SIG-M5 treated with dmso at 0.1 percent for 504 hours (cell line): Measurements from ENCODE around the gene ZNF710.
A peak's percentile ranks its signal among the peaks of the same experiment; 100 is the strongest.

Experiments used
- DNase-seq: peaks from one replicate; lab custom pipeline; 2025; ENCODE audit not compliant: unreplicated experiment; lab: John Stamatoyannopoulos, UW

The ZNF710 gene

GRCh38 chr15:89993349-89993748, 7.8 kb upstream of the ZNF710 start:
- DNase-seq, result peak; percentile 78

- DNase-seq, result no peak
Measured at GRCh38 chr15:89997079-89997478, 4.0 kb upstream of the ZNF710 start.

- no peak for DNase-seq
Measured at GRCh38 chr15:89998141-89998661, 2.9 kb upstream of the ZNF710 start.

GRCh38 chr15:89998923-89999675, 2.0 kb upstream of the ZNF710 start:
- no peak for DNase-seq

- no peak for DNase-seq
Measured at GRCh38 chr15:89999676-90000185, 1.4 kb upstream of the ZNF710 start.

GRCh38 chr15:90000186-90001001, 730 bp upstream of the ZNF710 start:
- peak; percentile 55 for DNase-seq

- peak; percentile 45 for DNase-seq
Measured at GRCh38 chr15:90001683-90002427, 731 bp downstream of the ZNF710 start.

GRCh38 chr15:90002428-90002844, 1.3 kb downstream of the ZNF710 start:
- DNase-seq, result peak; percentile 21

GRCh38 chr15:90003736-90004135, 2.6 kb downstream of the ZNF710 start:
- no peak for DNase-seq

- DNase-seq, result no peak
Measured at GRCh38 chr15:90004252-90004651, 3.1 kb downstream of the ZNF710 start.

- DNase-seq, result peak; percentile 91
Measured at GRCh38 chr15:90004671-90005070, 3.5 kb downstream of the ZNF710 start.

GRCh38 chr15:90006217-90007075, 5.3 kb downstream of the ZNF710 start:
- DNase-seq, result no peak

GRCh38 chr15:90007076-90007460, 5.9 kb downstream of the ZNF710 start:
- no peak for DNase-seq

- no peak for DNase-seq
Measured at GRCh38 chr15:90008607-90009006, 7.5 kb downstream of the ZNF710 start.

- DNase-seq, result no peak
Measured at GRCh38 chr15:90009301-90010022, 8.3 kb downstream of the ZNF710 start.

GRCh38 chr15:90011705-90012104, 10.6 kb downstream of the ZNF710 start:
- no peak for DNase-seq

- DNase-seq, result no peak
Measured at GRCh38 chr15:90013503-90013937, 12.4 kb downstream of the ZNF710 start.

- DNase-seq, result no peak
Measured at GRCh38 chr15:90015294-90015693, 14.2 kb downstream of the ZNF710 start.

GRCh38 chr15:90015749-90016148, 14.6 kb downstream of the ZNF710 start:
- DNase-seq, result no peak
